ENCODE measurements around the gene CTSA.

DNA sequence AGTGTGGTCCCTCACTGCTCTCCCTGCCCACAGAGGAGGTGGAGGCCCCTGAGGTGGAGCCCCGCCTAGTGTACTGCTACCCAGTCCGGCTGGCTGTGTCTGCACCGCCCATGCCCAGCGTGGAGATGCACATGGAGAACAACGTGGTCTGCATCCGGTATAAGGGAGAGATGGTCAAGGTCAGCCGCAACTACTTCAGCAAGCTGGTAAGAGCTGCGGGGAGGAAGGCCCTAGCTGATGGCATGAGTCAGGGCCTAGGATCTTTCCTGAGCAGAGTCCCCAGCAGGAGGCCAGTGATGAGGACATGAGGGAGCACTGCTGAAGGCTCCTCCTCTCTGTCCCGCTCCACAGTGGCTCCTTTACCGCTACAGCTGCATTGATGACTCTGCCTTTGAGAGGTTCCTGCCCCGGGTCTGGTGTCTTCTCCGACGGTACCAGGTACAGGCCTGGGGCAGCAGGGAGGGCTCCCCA, 54.6 kb downstream of the CTSA start:
- TF ChIP-seq ADNP (tag; IDR thresholded peaks at IDR 0.05) (no peak), HMG20B (CRISPR knock-in tag; IDR thresholded peaks at IDR 0.05) (no peak), ELF1 (tag; IDR thresholded peaks at IDR 0.05) (no peak), PTRF (tag; IDR thresholded peaks at IDR 0.05) (no peak), TARDBP (IDR thresholded peaks at IDR 0.05) (no peak), ZFX (CRISPR knock-in tag; IDR thresholded peaks at IDR 0.05) (no peak), RNF2 (IDR thresholded peaks at IDR 0.05) (no peak)
- TF ChIP-seq, protein P1, sequence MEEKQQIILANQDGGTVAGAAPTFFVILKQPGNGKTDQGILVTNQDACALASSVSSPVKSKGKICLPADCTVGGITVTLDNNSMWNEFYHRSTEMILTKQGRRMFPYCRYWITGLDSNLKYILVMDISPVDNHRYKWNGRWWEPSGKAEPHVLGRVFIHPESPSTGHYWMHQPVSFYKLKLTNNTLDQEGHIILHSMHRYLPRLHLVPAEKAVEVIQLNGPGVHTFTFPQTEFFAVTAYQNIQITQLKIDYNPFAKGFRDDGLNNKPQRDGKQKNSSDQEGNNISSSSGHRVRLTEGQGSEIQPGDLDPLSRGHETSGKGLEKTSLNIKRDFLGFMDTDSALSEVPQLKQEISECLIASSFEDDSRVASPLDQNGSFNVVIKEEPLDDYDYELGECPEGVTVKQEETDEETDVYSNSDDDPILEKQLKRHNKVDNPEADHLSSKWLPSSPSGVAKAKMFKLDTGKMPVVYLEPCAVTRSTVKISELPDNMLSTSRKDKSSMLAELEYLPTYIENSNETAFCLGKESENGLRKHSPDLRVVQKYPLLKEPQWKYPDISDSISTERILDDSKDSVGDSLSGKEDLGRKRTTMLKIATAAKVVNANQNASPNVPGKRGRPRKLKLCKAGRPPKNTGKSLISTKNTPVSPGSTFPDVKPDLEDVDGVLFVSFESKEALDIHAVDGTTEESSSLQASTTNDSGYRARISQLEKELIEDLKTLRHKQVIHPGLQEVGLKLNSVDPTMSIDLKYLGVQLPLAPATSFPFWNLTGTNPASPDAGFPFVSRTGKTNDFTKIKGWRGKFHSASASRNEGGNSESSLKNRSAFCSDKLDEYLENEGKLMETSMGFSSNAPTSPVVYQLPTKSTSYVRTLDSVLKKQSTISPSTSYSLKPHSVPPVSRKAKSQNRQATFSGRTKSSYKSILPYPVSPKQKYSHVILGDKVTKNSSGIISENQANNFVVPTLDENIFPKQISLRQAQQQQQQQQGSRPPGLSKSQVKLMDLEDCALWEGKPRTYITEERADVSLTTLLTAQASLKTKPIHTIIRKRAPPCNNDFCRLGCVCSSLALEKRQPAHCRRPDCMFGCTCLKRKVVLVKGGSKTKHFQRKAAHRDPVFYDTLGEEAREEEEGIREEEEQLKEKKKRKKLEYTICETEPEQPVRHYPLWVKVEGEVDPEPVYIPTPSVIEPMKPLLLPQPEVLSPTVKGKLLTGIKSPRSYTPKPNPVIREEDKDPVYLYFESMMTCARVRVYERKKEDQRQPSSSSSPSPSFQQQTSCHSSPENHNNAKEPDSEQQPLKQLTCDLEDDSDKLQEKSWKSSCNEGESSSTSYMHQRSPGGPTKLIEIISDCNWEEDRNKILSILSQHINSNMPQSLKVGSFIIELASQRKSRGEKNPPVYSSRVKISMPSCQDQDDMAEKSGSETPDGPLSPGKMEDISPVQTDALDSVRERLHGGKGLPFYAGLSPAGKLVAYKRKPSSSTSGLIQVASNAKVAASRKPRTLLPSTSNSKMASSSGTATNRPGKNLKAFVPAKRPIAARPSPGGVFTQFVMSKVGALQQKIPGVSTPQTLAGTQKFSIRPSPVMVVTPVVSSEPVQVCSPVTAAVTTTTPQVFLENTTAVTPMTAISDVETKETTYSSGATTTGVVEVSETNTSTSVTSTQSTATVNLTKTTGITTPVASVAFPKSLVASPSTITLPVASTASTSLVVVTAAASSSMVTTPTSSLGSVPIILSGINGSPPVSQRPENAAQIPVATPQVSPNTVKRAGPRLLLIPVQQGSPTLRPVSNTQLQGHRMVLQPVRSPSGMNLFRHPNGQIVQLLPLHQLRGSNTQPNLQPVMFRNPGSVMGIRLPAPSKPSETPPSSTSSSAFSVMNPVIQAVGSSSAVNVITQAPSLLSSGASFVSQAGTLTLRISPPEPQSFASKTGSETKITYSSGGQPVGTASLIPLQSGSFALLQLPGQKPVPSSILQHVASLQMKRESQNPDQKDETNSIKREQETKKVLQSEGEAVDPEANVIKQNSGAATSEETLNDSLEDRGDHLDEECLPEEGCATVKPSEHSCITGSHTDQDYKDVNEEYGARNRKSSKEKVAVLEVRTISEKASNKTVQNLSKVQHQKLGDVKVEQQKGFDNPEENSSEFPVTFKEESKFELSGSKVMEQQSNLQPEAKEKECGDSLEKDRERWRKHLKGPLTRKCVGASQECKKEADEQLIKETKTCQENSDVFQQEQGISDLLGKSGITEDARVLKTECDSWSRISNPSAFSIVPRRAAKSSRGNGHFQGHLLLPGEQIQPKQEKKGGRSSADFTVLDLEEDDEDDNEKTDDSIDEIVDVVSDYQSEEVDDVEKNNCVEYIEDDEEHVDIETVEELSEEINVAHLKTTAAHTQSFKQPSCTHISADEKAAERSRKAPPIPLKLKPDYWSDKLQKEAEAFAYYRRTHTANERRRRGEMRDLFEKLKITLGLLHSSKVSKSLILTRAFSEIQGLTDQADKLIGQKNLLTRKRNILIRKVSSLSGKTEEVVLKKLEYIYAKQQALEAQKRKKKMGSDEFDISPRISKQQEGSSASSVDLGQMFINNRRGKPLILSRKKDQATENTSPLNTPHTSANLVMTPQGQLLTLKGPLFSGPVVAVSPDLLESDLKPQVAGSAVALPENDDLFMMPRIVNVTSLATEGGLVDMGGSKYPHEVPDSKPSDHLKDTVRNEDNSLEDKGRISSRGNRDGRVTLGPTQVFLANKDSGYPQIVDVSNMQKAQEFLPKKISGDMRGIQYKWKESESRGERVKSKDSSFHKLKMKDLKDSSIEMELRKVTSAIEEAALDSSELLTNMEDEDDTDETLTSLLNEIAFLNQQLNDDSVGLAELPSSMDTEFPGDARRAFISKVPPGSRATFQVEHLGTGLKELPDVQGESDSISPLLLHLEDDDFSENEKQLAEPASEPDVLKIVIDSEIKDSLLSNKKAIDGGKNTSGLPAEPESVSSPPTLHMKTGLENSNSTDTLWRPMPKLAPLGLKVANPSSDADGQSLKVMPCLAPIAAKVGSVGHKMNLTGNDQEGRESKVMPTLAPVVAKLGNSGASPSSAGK (IDR thresholded peaks at IDR 0.05): no peak
- TF ChIP-seq, protein P2, sequence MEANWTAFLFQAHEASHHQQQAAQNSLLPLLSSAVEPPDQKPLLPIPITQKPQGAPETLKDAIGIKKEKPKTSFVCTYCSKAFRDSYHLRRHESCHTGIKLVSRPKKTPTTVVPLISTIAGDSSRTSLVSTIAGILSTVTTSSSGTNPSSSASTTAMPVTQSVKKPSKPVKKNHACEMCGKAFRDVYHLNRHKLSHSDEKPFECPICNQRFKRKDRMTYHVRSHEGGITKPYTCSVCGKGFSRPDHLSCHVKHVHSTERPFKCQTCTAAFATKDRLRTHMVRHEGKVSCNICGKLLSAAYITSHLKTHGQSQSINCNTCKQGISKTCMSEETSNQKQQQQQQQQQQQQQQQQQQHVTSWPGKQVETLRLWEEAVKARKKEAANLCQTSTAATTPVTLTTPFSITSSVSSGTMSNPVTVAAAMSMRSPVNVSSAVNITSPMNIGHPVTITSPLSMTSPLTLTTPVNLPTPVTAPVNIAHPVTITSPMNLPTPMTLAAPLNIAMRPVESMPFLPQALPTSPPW (CRISPR knock-in tag; IDR thresholded peaks at IDR 0.05): no peak
- TF ChIP-seq, protein P3, sequence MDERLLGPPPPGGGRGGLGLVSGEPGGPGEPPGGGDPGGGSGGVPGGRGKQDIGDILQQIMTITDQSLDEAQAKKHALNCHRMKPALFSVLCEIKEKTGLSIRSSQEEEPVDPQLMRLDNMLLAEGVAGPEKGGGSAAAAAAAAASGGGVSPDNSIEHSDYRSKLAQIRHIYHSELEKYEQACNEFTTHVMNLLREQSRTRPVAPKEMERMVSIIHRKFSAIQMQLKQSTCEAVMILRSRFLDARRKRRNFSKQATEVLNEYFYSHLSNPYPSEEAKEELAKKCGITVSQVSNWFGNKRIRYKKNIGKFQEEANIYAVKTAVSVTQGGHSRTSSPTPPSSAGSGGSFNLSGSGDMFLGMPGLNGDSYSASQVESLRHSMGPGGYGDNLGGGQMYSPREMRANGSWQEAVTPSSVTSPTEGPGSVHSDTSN (CRISPR knock-in tag; IDR thresholded peaks at IDR 0.05; ENCODE audit: low read depth): no peak
- TF ChIP-seq, protein P3 (tag; conservative IDR thresholded peaks at IDR 0.05; ENCODE audit: low read depth): no peak
- TF ChIP-seq, protein P4, sequence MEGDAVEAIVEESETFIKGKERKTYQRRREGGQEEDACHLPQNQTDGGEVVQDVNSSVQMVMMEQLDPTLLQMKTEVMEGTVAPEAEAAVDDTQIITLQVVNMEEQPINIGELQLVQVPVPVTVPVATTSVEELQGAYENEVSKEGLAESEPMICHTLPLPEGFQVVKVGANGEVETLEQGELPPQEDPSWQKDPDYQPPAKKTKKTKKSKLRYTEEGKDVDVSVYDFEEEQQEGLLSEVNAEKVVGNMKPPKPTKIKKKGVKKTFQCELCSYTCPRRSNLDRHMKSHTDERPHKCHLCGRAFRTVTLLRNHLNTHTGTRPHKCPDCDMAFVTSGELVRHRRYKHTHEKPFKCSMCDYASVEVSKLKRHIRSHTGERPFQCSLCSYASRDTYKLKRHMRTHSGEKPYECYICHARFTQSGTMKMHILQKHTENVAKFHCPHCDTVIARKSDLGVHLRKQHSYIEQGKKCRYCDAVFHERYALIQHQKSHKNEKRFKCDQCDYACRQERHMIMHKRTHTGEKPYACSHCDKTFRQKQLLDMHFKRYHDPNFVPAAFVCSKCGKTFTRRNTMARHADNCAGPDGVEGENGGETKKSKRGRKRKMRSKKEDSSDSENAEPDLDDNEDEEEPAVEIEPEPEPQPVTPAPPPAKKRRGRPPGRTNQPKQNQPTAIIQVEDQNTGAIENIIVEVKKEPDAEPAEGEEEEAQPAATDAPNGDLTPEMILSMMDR (IDR thresholded peaks at IDR 0.05 in 2 of 3, conservative IDR thresholded peaks at IDR 0.05 in 1 of 3; ENCODE audit: insufficient read depth in 2 of 3, low read depth in 1 of 3, low read length in 3 of 3): no peak
- TF ChIP-seq, protein P5, sequence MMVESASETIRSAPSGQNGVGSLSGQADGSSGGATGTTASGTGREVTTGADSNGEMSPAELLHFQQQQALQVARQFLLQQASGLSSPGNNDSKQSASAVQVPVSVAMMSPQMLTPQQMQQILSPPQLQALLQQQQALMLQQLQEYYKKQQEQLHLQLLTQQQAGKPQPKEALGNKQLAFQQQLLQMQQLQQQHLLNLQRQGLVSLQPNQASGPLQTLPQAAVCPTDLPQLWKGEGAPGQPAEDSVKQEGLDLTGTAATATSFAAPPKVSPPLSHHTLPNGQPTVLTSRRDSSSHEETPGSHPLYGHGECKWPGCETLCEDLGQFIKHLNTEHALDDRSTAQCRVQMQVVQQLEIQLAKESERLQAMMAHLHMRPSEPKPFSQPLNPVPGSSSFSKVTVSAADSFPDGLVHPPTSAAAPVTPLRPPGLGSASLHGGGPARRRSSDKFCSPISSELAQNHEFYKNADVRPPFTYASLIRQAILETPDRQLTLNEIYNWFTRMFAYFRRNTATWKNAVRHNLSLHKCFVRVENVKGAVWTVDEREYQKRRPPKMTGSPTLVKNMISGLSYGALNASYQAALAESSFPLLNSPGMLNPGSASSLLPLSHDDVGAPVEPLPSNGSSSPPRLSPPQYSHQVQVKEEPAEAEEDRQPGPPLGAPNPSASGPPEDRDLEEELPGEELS (CRISPR knock-in tag; IDR thresholded peaks at IDR 0.05; ENCODE audit: borderline replicate concordance): no peak

Data from K562 (cell line).